ENCODE data around the gene PLEKHB2. TPM values are rescaled to one million over a fixed set of nuclear protein-coding genes. Genes with fewer than 3 reads are reported as not detected.
"Not testable (repeated sequence)": the region's sequence is repeated elsewhere in the genome, so short reads cannot be mapped to it uniquely, and the experiment has no call there.

Gene PLEKHB2
- total RNA-seq, 2 donors from 2014 or later = 68.1 to 72.6 TPM

DNA sequence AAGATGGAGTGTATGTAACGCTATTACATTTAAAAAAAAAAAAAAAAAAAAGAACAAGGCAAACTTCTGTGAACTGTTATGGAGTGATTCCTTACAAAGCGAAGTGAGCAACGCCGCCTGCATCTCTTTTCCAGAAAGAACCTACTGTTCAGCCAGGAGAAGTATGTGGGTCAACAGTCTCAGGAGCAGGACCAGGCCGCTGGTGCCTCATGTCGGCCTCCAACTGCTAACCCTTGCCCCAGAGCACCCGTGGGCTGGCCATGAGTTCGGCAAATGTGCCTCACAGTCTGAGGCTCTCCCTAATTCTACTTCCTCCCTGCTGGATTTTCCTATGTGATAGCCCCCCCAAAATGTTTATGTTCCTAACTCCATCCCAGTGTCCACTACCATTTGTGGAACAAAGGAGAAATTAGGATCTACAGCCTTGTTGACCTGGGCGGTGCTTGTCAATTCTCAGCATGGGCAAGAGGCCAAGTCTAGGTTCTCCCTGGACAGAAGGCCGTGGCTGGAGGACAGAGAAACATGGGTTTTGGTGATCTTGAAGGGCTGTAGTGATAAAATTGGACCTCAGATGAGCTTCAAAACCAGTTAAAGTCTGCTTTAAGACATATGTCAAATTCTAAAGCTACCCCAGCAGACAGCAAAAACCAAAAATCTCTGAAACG, 27.8 kb upstream of the PLEKHB2 start:
- ATAC-seq (no peak), DNase-seq (no peak)
- Mint-ChIP-seq H3K27ac (no peak overlapping the region), H3K4me3 (no peak overlapping the region), H3K27me3 (no peaks in the 10 kb centered on the region), H3K36me3 (ENCODE audit: low read depth) (peaks cover 22% of the 10 kb centered on the region), H3K4me1 (peaks cover 38% of the 10 kb centered on the region)
- no peaks in the 10 kb centered on the region for H3K9me3 ChIP-seq (ENCODE audit: control insufficient read depth, low read length, poor library complexity, severe bottlenecking)

DNA sequence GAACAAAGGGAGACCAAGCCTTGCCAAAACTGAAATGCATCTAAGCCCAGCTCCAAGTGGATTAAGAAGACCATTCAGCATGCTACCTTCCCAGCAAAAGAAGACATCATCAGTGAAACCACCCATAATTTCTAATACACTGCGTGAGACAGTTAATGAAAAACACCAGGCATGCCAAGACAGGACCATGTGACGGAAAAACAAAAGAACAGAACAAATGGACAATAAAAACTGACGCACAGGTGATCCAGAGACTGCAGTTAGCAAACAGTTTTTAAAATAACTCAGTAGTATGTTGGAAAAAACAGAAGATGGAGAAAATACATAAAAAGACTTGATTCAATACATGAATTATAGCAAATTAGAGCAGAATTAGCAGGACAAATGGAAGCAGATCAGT, 27.2 kb upstream of the PLEKHB2 start:
- no peak overlapping the region for H3K4me3 Mint-ChIP-seq
- H3K36me3 Mint-ChIP-seq (ENCODE audit: low read depth) = peaks cover 22% of the 10 kb centered on the region
- H3K4me1 Mint-ChIP-seq = peaks cover 38% of the 10 kb centered on the region
- no peak for DNase-seq
- H3K27ac Mint-ChIP-seq = no peak overlapping the region
- no peak for ATAC-seq
- no peaks in the 10 kb centered on the region for H3K27me3 Mint-ChIP-seq
- H3K9me3 ChIP-seq (ENCODE audit: control insufficient read depth, low read length, poor library complexity, severe bottlenecking) = no peaks in the 10 kb centered on the region

DNA sequence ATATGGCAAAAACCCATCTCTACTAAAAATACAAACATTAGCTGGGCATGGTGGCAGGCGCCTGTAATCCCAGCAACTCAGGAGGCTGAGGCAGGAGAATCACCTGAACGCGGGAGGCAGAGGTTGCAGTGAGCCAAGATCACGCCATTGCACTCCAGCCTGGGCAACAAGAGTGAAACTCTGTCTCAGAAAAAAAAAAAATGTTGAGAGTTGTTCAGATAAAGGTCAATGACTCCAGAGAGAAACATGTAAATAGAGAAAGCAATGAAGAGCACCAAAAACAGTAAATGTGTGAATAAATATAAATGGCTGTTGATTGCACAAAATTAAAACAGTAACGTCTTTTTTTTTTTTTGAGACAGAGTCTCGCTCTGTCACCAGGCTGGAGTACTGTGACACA, 25.2 kb upstream of the PLEKHB2 start:
- not testable (repeated sequence) for DNase-seq; H3K27me3 Mint-ChIP-seq; H3K9me3 ChIP-seq (ENCODE audit: control insufficient read depth, low read length, poor library complexity, severe bottlenecking); H3K4me3 Mint-ChIP-seq; ATAC-seq
- H3K36me3 Mint-ChIP-seq (ENCODE audit: low read depth) = peaks cover 22% of the 10 kb centered on the region
- H3K27ac Mint-ChIP-seq = peak overlapping the region; percentile 56
- peaks cover 38% of the 10 kb centered on the region for H3K4me1 Mint-ChIP-seq

DNA sequence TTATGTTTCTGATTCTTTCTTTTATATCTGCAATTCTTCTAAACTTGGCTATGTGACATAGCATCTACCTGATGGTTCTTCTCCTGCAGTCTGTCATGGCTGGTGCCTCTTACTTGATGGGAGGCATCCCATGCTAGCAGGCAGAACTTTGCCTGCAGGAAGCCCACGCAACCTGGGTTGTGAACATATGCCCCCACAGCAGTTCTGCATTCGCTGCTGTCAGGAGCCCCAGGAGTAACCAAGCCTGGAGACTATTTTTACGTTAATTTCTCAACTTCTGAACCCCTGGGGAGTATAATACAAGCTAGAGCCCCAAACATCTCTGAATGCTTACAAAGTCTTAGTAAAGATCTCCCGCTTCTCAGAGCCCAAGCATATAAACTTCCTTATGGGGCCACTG, 23.9 kb upstream of the PLEKHB2 start:
- H3K9me3 ChIP-seq (ENCODE audit: control insufficient read depth, low read length, poor library complexity, severe bottlenecking) = no peaks in the 10 kb centered on the region
- Mint-ChIP-seq H3K27ac (no peak overlapping the region), H3K27me3 (no peaks in the 10 kb centered on the region), H3K36me3 (ENCODE audit: low read depth) (peaks cover 18% of the 10 kb centered on the region), H3K4me3 (peak overlapping the region; percentile 63), H3K4me1 (peaks cover 42% of the 10 kb centered on the region)
- ATAC-seq = no peak
- DNase-seq = no peak

DNA sequence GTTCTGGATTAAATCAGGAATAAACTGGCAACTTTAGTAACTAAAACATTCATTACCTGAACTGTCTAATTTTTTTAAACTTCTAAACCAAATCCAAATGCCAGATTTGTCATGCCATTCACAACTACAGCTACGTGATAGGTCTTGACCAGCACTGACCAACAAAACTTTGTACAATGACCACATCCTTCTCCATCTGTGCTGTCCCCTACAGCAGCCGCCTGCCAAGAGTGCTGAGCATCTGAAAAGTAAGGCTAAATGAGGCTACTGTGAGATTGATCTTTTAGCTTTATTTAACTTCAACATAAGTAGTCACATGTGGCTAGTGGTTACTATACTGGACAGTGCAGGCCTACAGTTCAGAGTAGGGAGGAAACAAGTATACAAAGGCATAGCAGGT, 19.5 kb upstream of the PLEKHB2 start:
- Mint-ChIP-seq H3K4me3 (no peak overlapping the region), H3K27ac (peak overlapping the region; percentile 79), H3K4me1 (peaks cover 28% of the 10 kb centered on the region), H3K27me3 (no peaks in the 10 kb centered on the region), H3K36me3 (ENCODE audit: low read depth) (peaks cover 5% of the 10 kb centered on the region)
- no peak for DNase-seq
- H3K9me3 ChIP-seq (ENCODE audit: control insufficient read depth, low read length, poor library complexity, severe bottlenecking) = no peaks in the 10 kb centered on the region
- no peak for ATAC-seq

DNA sequence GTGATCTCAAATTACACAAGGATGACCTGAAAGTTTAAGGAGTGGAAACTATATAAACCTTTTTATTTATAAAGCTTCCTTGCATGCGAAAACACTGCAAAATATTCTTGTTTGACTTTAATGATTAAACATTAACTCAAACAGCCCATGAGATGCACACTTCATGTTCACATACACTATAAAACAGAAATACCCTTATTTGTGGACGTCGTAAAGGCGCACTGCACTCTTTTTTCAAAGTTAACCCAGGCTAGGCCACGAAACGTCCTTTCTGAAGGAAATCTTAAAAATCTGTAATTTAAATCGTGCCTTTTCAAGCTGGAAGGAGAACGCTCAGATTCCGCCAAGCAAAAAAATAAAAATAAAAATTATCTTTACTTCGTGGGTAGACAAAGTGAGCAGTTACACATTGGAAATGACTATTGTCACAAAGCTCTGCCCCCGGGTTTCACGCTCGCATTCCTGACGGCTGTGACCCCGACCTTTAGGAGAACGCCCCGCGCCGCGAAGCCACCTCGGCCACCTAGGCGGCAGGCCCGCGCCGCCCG, 12.6 kb upstream of the PLEKHB2 start:
- Mint-ChIP-seq H3K4me3 (peak overlapping the region; percentile 78), H3K27ac (peak overlapping the region; percentile 85), H3K27me3 (no peaks in the 10 kb centered on the region), H3K4me1 (peaks cover 8% of the 10 kb centered on the region), H3K36me3 (ENCODE audit: low read depth) (peaks cover 2% of the 10 kb centered on the region)
- DNase-seq = no peak
- ATAC-seq = no peak
- no peaks in the 10 kb centered on the region for H3K9me3 ChIP-seq (ENCODE audit: control insufficient read depth, low read length, poor library complexity, severe bottlenecking)

DNA sequence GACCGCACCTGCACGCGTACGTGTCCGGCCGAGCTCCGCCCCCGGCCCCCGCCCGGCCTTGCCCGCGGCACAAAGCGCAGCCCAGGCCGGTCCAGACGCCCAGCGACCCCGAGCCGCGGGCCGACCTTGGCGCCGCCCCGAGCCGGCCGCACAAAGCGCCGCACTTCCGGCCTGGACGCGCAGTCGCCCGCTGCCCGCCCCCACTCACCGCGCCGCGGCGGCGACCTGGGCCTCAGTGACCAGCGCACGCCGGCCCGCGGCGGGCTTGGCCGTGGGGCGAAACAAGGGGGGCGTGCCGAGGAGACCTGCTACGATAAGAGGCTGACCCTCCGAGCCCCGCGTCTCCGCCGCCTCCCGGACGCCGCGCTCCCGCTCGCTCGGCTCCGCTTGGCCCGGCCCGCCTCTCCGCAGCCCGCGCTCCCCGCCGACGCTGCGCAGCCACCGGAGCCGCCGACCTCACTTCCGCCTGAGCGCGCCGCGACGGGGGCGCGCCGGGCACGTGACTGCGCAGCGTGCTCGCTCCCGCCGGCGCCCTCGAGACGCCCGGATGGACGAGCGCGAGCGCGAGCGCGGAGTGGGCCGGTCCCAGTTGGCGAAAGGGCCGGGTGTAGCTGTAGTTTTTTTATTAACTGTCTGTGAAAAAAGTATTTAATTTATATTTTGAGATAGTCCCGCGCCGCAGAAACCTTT, 12.0 kb upstream of the PLEKHB2 start, which contains the start of gene FAM168B:
FAM168B (minus strand) TSS at position 455 of the 690 bp plus-strand sequence. CDS start 10,814 bp downstream, outside the sequence.
- Mint-ChIP-seq H3K36me3 (ENCODE audit: low read depth) (peaks cover 2% of the 10 kb centered on the region), H3K4me3 (peak within 1 kb of the TSS; percentile 95), H3K4me1 (peaks cover 6% of the 10 kb centered on the region), H3K27me3 (no peaks in the 10 kb centered on the region), H3K27ac (peak within 1 kb of the TSS; percentile 98)
- DNase-seq (peak; percentile 83 to 89 (median 88)), ATAC-seq (peak; percentile 88)
- no peaks in the 10 kb centered on the region for H3K9me3 ChIP-seq (ENCODE audit: control insufficient read depth, low read length, poor library complexity, severe bottlenecking)

DNA sequence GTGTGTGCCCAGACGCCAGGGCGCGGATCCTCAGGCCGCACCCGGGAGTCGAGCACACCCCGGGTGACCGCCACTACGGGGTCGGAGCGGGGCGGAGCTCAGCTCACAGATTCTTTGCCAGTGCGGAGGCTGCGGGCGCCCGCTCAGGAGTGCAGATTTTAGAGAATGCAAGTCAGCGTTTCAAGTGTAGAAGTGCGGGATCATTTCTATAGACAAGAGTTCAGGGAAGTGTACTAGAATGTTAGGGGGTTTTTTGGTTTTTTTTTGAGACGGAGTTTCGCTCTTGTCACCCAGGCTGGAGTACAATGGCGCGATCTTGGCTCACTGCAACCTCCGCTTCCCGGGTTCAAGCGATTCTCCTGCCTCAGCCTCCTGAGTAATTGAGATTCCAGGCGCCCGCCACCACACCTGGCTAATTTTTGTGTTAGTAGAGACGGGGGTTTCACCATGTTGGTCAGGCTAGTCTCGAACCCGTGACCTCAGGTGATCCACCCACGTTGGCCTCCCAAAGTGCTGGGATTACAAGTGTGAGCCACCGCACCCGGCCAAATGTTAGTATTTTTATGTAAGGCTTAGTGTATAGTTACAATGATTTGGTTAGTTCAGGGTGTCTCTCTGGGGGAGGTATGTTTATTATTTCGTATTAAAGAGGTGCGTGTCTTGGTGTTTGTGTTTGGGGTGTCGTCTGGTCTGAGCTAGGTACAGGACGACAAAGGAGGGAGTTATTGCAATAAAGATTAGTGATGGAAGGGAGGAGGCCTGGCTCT, 11.3 kb upstream of the PLEKHB2 start:
- Mint-ChIP-seq H3K4me1 (peaks cover 4% of the 10 kb centered on the region), H3K27ac (peak overlapping the region; percentile 98), H3K4me3 (peak overlapping the region; percentile 95), H3K27me3 (no peaks in the 10 kb centered on the region), H3K36me3 (ENCODE audit: low read depth) (peaks cover 2% of the 10 kb centered on the region)
- peak; percentile 80 for ATAC-seq
- H3K9me3 ChIP-seq (ENCODE audit: control insufficient read depth, low read length, poor library complexity, severe bottlenecking) = no peaks in the 10 kb centered on the region
- DNase-seq = peak in 1 of 3 donors; percentile 66

DNA sequence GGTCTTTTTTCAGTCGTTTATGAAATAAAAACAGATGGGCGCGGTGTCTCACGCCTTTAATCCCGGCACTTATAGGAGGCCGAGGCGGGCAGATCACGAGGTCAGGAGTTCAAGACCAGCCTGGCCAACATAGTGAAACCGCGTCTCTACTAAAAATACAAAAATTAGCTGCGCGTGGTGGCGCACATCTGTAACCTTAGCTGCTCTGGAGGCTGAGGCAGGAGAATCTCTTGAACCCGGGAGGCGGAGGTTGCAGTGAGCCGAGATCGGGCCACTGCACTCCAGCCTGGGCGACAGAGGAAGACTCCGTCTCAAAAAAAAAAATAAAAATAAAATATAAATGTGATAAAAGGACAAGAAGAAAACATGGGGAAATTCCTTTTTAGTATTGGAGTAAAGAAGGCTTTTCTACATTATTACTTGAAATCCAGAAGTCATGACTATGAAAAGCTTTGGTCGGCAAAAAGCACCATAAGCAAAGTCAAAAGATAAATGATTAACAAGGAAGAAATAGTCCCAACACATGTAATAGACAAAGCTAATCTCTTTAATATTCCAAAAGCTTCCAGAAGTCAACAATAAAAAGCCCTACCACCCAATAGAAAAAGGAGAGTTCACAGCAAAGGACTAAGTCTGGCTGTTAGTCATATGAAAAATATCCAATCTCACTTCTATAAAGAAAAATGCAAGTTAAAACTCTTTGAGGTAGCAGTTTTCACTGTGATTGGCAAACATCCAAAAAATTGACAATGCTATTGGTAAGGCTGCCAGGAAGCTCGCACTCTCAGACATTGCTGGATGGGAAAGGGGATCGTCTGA, 10.5 kb upstream of the PLEKHB2 start:
- ATAC-seq (no peak), DNase-seq (no peak)
- peaks cover 4% of the 10 kb centered on the region for H3K4me1 Mint-ChIP-seq
- H3K9me3 ChIP-seq (ENCODE audit: control insufficient read depth, low read length, poor library complexity, severe bottlenecking) = no peaks in the 10 kb centered on the region
- peak overlapping the region; percentile 98 for H3K27ac Mint-ChIP-seq
- H3K27me3 Mint-ChIP-seq = no peaks in the 10 kb centered on the region
- H3K4me3 Mint-ChIP-seq = peak overlapping the region; percentile 21
- H3K36me3 Mint-ChIP-seq (ENCODE audit: low read depth) = peaks cover 2% of the 10 kb centered on the region

DNA sequence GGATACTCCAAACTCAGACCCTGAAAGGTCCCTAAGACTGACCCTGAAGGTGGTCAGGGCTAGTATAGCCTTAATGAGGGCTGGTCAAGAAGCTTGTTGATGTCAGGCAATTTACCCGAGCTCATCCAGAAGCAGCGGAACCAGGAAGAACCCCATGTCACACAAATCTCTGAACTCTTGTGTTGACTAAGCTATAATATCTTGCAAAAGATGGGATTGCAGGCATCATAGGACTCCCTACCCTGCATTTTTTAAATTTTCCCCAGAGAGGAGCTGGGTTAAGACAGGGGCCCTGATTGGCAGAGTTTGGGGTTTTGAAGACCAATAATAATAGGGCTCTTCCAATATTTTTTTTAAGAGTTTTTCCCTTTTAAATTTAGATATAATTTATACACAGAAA, 2.0 kb upstream of the PLEKHB2 start:
- DNase-seq (no peak), ATAC-seq (no peak)
- no peak overlapping the region for H3K4me3 Mint-ChIP-seq
- H3K27me3 Mint-ChIP-seq = no peaks in the 10 kb centered on the region
- no peaks in the 10 kb centered on the region for H3K9me3 ChIP-seq (ENCODE audit: control insufficient read depth, low read length, poor library complexity, severe bottlenecking)
- peaks cover 28% of the 10 kb centered on the region for H3K4me1 Mint-ChIP-seq
- H3K27ac Mint-ChIP-seq = no peak overlapping the region
- H3K36me3 Mint-ChIP-seq (ENCODE audit: low read depth) = peaks cover 5% of the 10 kb centered on the region

DNA sequence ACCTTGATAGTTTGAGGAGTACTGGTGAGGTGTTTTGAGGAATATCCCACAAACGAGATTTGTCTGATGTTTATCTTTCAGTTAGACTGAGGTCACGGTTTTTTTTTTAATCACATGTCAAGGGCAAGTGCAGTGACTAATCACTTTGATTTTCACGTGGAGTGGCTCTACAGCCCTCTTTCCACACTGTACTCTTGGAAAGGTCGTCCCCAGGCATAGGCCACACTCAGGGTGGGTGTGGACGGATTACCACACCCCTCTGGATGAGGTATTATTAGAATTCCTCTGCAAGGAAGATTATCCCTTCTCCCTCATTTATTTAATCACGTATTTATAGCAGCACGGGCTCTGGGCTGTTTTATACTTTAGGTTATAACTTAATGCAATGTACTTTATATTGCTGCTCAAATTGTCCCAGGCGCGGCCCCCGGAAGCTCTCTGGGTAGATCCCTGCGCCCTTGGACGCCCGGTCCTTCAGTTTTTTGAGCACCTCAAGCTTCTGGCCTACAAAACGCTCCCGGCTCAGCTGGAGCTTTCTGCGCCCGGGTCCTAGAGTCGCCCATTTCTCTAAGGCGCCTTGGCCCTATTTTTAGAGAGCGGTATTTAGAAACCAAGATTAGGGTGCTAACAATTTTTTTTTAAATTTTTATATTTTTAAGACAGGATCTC, 515 bp upstream of the PLEKHB2 start:
- peak; percentile 13 to 46 (median 20) for DNase-seq
- ATAC-seq = peak; percentile 80
- Mint-ChIP-seq H3K4me1 (peaks cover 33% of the 10 kb centered on the region), H3K4me3 (peak overlapping the region; percentile 98), H3K27ac (peak overlapping the region; percentile 99), H3K27me3 (no peaks in the 10 kb centered on the region), H3K36me3 (ENCODE audit: low read depth) (peaks cover 5% of the 10 kb centered on the region)
- H3K9me3 ChIP-seq (ENCODE audit: control insufficient read depth, low read length, poor library complexity, severe bottlenecking) = no peaks in the 10 kb centered on the region
